ENCODE measurements around the gene PTK6. TPM values are rescaled to one million over a fixed set of nuclear protein-coding genes. Genes with fewer than 3 reads are reported as not detected.

Gene PTK6
- total and polyA plus RNA-seq, 2 of the 13 experiments (the other 11 are each of a cell fraction or from before 2014, with no cell fraction given), result 0.08 TPM; not detected in 1

DNA sequence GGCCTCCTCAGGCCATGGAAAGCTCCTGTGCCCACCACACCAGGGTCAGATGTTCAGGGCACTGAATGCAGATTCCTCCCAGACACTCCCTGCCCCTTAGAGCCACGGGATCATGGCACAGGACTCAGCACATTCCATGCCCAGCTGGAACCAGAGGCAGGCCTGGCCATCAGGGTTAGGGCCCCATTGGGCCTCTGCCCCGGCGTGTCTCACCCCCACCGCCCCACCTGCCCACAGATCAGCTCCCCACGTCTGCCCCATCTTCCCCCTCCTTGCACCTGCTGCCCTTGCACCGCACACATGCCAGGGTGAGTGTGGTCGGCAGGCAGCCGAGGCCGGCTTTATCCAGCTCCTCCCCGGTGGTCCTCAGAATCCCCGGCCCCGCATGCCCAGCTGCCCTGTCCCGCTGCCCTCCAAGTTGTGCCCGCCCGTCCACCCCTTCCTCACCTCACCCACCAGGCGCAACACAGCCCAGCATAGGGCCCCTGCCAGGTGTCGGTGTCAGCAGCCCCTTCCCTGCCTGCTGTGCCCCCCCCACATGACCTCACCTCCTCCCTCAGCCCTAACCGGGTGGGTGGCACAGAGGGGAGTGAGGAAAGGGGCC, 12.6 kb upstream of the PTK6 start (continued):
- TF ChIP-seq ARID4A (CRISPR knock-in tag; IDR thresholded peaks at IDR 0.05; ENCODE audit: borderline replicate concordance) (no peak), ZNF792 (CRISPR knock-in tag; IDR thresholded peaks at IDR 0.05) (no peak), SRY (CRISPR knock-in tag; IDR thresholded peaks at IDR 0.05) (no peak), RFX3 (CRISPR knock-in tag; IDR thresholded peaks at IDR 0.05) (no peak), KMT2B (CRISPR knock-in tag; IDR thresholded peaks at IDR 0.05) (no peak), AKNA (CRISPR knock-in tag; IDR thresholded peaks at IDR 0.05; ENCODE audit: borderline replicate concordance) (no peak), ZNF441 (CRISPR knock-in tag; IDR thresholded peaks at IDR 0.05; ENCODE audit: borderline replicate concordance) (no peak), MEIS1 (CRISPR knock-in tag; IDR thresholded peaks at IDR 0.05; ENCODE audit: borderline replicate concordance) (no peak), ZNF607 (CRISPR knock-in tag; IDR thresholded peaks at IDR 0.05; ENCODE audit: borderline replicate concordance) (no peak), ZNF232 (CRISPR knock-in tag; IDR thresholded peaks at IDR 0.05; ENCODE audit: borderline replicate concordance) (no peak)

Measured in HepG2 (cell line).